Measurements from ENCODE around the gene ROBO4.

GRCh38 chr11:124869856-124870387 lies 27.7 kb downstream of the ROBO4 start:
- TF ChIP-seq CTCF (IDR thresholded peaks at IDR 0.05; ENCODE audit: insufficient read depth, low read length, poor library complexity, severe bottlenecking) (no peak), EZH2phosphoT487 (conservative IDR thresholded peaks at IDR 0.05; ENCODE audit: low read length) (no peak)

Data from SU-DHL-6 (cell line).